ENCODE data around the gene SSUH2.

SSUH2 gene

DNA sequence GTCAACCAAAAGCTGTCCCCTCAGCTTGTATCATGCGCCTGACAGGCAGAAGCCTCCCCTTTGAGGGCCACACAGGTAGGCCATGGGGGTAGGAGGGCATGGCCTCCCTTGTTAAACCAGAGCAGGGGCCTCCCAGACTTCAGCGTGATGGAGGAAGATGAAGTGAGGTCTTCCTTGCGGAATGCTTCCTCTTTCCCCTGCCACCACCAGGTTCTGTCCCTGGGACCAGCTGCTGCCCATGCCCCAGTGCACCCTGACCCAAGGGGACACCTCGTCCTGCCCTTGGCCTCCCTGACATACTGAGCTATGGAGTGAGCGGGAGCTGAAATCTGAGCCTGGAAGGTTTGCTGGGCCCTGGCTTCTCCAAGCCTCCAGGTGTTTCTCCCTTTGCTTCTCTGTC lies 26.7 kb downstream of the SSUH2 start:
- H3K9me3 ChIP-seq (ENCODE audit: control insufficient read depth, low read length), result no peaks in the 10 kb centered on the region

DNA sequence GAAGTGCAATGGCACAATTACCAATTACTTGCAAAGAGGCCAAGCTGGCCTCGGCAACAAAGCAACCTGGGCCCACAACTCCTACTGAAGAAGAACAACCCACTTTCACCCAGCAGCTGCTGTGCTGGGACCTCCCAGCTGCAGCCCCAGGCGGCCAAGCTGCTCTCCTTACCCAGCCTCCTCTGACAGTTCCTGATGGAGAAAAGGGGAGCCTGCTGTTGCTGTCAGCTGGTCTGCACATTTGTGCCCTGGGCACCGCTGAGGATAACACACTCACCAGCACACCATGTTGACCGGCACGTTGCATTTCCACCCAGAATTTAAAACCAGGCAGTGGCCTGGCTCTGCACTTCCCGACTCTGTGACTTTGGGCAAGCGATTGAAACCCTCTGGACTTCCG lies 33.6 kb downstream of the SSUH2 start:
- Histone ChIP-seq H3K4me3 (ENCODE audit: low read length) (no peak overlapping the region), H3K4me1 (ENCODE audit: control insufficient read depth, insufficient read depth, low read length) (peaks cover 16% of the 10 kb centered on the region), H3K9ac (ENCODE audit: low read length) (no peak overlapping the region), H3K27me3 (ENCODE audit: control insufficient read depth, insufficient read depth, low read length) (no peaks in the 10 kb centered on the region), H3K36me3 (ENCODE audit: control insufficient read depth, insufficient read depth, low read length) (no peaks in the 10 kb centered on the region), H3K9me3 (ENCODE audit: control insufficient read depth, low read length) (no peaks in the 10 kb centered on the region)

More for the DNA sequence above, 26.7 kb downstream of the SSUH2 start:
- Histone ChIP-seq H3K4me3 (ENCODE audit: low read length) (no peak overlapping the region), H3K9ac (ENCODE audit: low read length) (no peak overlapping the region), H3K4me1 (ENCODE audit: control insufficient read depth, insufficient read depth, low read length) (peaks cover 10% of the 10 kb centered on the region), H3K27me3 (ENCODE audit: control insufficient read depth, insufficient read depth, low read length) (no peaks in the 10 kb centered on the region), H3K36me3 (ENCODE audit: control insufficient read depth, insufficient read depth, low read length) (no peaks in the 10 kb centered on the region)

DNA sequence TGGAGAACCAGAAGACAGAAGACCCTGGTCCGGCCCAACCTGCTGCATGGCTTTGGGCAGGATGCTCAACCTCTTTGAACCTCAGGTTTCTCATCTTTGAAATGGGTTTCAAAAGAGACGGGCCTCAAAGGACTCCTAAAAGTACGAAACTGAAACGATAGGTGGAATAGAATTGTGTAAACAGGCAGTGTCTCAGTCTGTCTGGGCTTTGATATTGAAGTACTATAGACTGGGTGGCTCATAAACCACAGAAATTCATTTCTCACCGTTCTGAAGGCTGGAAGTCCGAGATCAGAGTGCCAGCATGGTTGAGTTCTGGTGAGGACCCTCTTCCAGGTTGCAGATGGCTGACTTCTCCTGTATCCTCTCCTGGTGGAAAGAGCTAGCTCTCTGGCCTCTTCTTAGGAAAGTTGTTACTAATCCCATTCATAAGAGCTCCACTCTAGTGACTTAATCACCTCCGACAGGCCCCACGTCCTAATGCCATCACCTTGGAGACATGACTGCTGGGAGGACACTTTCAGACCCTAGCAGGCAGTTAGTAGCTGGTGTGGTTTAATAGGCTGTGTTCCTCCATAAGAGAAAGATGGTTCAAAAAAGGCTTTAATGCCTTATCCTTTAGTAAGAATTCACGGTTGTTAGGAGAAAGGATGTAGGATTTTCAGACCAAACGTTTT lies 35.7 kb downstream of the SSUH2 start:
- no peak overlapping the region for H3K9ac ChIP-seq (ENCODE audit: low read length)
- H3K4me1 ChIP-seq (ENCODE audit: control insufficient read depth, insufficient read depth, low read length), result peaks cover 16% of the 10 kb centered on the region
- H3K36me3 ChIP-seq (ENCODE audit: control insufficient read depth, insufficient read depth, low read length), result no peaks in the 10 kb centered on the region
- H3K4me3 ChIP-seq (ENCODE audit: low read length), result no peak overlapping the region
- no peaks in the 10 kb centered on the region for H3K9me3 ChIP-seq (ENCODE audit: control insufficient read depth, low read length)
- H3K27me3 ChIP-seq (ENCODE audit: control insufficient read depth, insufficient read depth, low read length), result no peaks in the 10 kb centered on the region

DNA sequence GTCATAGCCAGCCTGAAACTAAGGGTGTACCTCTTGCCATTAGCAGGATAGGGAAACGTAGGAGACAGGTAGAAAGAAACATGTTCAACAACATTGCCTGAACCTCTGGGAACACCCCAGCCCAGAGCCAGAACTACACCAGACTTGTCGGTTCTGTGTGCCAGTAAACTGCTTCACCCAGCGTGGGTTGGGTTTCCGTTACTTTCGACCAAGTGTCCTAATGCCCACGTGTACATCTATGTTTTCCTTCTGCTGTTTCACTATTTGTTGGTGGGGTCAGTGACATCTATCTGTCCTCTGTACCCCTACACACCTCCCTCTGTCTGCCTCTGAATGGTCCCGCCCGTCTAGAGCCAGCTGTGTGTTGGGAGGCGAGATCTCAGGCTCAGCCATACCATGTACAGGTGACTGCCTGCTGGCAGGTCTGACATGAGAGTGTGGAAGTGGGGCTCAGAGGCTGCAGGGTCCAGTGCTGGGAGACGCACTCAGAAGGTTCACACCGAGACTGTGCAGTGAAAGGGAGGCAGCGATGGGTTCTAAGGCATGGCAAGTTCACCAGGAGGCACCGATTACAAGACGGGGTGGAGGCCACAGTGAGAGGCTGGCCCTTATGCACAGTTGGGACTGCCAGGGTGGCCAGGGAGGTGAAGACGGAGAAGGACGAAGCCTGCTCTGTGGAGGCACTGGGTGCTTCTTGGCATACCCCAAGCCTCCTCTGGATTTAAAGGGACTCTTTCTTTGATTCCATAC lies 36.4 kb downstream of the SSUH2 start:
- H3K9ac ChIP-seq (ENCODE audit: low read length), result no peak overlapping the region
- H3K27me3 ChIP-seq (ENCODE audit: control insufficient read depth, insufficient read depth, low read length), result no peaks in the 10 kb centered on the region
- H3K4me1 ChIP-seq (ENCODE audit: control insufficient read depth, insufficient read depth, low read length), result peaks cover 18% of the 10 kb centered on the region
- H3K9me3 ChIP-seq (ENCODE audit: control insufficient read depth, low read length), result no peaks in the 10 kb centered on the region
- H3K36me3 ChIP-seq (ENCODE audit: control insufficient read depth, insufficient read depth, low read length), result no peaks in the 10 kb centered on the region
- no peak overlapping the region for H3K4me3 ChIP-seq (ENCODE audit: low read length)

DNA sequence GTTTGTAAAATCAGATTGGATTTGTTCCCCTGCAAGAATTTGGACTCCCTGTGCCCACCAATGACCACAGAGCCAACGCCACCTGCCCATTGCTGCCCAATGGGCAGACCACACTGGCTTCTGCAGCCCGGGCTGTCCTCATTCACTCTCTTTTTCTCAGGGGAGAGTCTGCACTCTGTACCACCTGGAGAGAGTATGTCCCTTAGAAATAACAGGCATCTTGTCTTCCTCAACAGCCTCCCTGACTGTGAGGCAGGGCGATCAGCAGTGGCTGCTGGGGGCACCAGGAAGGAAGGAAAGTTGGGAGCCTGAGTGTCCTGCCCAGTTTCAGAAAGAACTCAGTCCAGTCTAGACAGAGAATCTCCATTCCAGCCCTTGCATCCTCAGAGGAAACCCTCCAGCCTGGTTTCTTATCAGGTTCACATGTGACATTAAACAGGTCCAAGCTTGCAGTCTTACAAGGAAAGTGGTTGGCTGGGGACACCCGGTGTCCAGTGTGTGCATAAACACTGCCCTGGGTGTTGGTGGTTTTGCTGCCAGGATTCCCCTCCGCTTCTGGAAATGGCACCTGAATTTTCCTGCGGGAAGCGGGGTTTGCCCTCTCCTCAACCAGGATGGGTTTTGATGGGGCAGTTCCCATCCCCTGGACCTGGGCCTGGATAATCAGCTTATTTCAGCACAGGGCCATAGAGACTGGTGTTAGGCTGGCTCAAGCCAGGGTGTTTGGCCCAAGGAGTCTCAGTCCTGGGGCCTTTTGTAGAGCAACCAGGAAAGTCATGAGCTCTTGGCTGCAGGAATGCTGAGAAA lies 37.2 kb downstream of the SSUH2 start:
- H3K9me3 ChIP-seq (ENCODE audit: control insufficient read depth, low read length), result no peaks in the 10 kb centered on the region
- H3K4me1 ChIP-seq (ENCODE audit: control insufficient read depth, insufficient read depth, low read length), result peaks cover 19% of the 10 kb centered on the region
- no peaks in the 10 kb centered on the region for H3K27me3 ChIP-seq (ENCODE audit: control insufficient read depth, insufficient read depth, low read length)
- H3K4me3 ChIP-seq (ENCODE audit: low read length), result no peak overlapping the region
- no peaks in the 10 kb centered on the region for H3K36me3 ChIP-seq (ENCODE audit: control insufficient read depth, insufficient read depth, low read length)
- no peak overlapping the region for H3K9ac ChIP-seq (ENCODE audit: low read length)

DNA sequence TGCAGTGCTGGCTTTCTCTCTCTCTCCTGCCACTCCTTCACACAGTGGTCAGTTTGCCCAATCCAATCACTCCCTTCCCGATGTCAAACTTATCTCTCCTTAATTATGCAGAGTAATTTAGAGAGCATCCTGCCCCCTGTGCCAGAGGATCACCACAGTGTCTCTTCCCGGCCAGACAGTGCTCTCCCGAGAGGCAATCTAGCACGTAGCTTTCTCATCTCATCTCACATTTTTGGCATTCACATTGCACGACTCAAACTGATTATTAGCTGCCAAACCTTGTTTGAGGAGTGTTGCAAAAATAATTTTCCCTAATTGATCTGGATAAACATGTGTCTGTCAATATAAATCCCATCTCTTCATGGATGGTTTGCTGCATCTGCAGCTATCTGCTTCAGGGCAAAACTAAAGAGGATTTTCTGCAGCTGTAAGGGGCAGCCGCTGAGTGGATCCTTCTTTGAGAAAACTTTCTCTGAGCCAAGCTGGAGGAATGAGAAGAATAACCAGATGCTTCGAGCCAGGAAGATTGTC lies 37.8 kb downstream of the SSUH2 start:
- peaks cover 19% of the 10 kb centered on the region for H3K4me1 ChIP-seq (ENCODE audit: control insufficient read depth, insufficient read depth, low read length)
- H3K4me3 ChIP-seq (ENCODE audit: low read length), result no peak overlapping the region
- H3K9ac ChIP-seq (ENCODE audit: low read length), result no peak overlapping the region
- no peaks in the 10 kb centered on the region for H3K27me3 ChIP-seq (ENCODE audit: control insufficient read depth, insufficient read depth, low read length)
- no peaks in the 10 kb centered on the region for H3K9me3 ChIP-seq (ENCODE audit: control insufficient read depth, low read length)
- H3K36me3 ChIP-seq (ENCODE audit: control insufficient read depth, insufficient read depth, low read length), result no peaks in the 10 kb centered on the region

DNA sequence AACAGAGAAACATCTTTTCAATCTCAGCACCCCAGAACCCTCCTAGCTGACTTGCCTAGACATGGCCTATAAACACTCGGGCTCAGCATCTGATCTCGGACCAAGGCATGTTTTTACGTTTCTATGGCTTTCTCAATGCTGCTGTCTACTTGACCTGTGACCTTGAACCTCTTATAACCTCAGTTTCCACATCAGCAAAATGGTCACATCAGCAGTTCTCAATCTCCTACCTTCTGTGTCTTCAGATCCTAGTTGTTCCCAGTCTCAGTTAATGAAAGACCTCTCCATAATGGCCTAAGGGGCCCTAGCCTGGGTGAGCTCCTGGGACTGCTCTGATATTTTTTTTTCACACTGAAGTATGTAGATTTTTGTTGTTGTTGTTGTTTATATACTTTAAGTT lies 39.6 kb downstream of the SSUH2 start:
- H3K27me3 ChIP-seq (ENCODE audit: control insufficient read depth, insufficient read depth, low read length), result no peaks in the 10 kb centered on the region
- no peaks in the 10 kb centered on the region for H3K9me3 ChIP-seq (ENCODE audit: control insufficient read depth, low read length)

DNA sequence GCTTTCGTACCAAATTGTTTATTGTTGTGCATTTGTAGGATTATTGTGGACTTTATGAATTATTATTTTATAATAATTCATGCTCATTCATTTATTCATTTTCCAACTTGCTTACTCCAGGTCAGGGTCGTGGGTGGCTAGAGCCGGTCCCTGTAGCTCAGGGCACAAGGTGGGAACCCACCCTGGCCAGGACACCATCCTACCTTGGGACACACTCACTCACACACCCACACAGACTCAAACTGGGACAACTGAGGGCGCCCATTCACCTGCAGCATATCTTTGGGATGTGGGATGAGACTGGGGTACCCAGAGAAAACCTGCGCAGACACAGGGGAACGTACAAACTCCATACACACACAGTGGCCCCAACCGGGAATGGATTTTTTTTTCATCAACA lies 40.6 kb downstream of the SSUH2 start:
- H3K4me3 ChIP-seq (ENCODE audit: low read length), result no peak overlapping the region
- H3K9ac ChIP-seq (ENCODE audit: low read length), result no peak overlapping the region
- H3K4me1 ChIP-seq (ENCODE audit: control insufficient read depth, insufficient read depth, low read length), result peaks cover 13% of the 10 kb centered on the region
- H3K36me3 ChIP-seq (ENCODE audit: control insufficient read depth, insufficient read depth, low read length), result no peaks in the 10 kb centered on the region
- no peaks in the 10 kb centered on the region for H3K27me3 ChIP-seq (ENCODE audit: control insufficient read depth, insufficient read depth, low read length)
- H3K9me3 ChIP-seq (ENCODE audit: control insufficient read depth, low read length), result no peaks in the 10 kb centered on the region

More for the DNA sequence above, 39.6 kb downstream of the SSUH2 start:
- Histone ChIP-seq H3K36me3 (ENCODE audit: control insufficient read depth, insufficient read depth, low read length) (no peaks in the 10 kb centered on the region), H3K9ac (ENCODE audit: low read length) (no peak overlapping the region), H3K4me1 (ENCODE audit: control insufficient read depth, insufficient read depth, low read length) (peaks cover 13% of the 10 kb centered on the region), H3K4me3 (ENCODE audit: low read length) (no peak overlapping the region)

DNA sequence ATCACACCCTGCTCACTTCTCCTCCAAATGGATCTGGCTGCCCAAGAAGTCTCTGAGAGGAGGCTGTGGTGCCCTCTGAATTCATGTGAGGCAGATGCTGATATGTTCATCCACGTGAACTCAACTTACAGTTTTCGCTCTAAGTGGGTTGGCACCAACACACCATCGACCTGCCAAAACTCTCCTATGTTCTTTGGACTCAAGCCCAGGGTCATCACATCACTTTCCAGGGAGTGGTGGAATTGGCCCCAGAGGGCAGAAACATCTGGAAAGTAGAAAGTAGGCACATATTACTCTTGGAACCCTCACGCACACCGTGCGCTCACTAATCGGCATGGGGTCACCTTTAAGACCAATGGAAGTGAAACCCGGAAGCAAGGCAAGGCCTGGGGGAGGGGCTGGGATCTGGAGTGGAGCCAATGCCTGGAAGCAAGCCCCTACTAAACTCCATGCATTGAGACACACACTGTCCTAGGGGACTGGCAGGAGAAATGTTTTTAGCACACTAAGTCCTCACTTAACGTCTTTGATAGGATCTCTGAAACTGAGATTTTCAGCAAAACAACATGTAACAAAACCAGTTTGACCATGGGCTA lies 41.4 kb downstream of the SSUH2 start:
- peaks cover 13% of the 10 kb centered on the region for H3K4me1 ChIP-seq (ENCODE audit: control insufficient read depth, insufficient read depth, low read length)
- H3K36me3 ChIP-seq (ENCODE audit: control insufficient read depth, insufficient read depth, low read length), result no peaks in the 10 kb centered on the region
- no peak overlapping the region for H3K4me3 ChIP-seq (ENCODE audit: low read length)
- no peaks in the 10 kb centered on the region for H3K9me3 ChIP-seq (ENCODE audit: control insufficient read depth, low read length)
- H3K9ac ChIP-seq (ENCODE audit: low read length), result no peak overlapping the region
- no peaks in the 10 kb centered on the region for H3K27me3 ChIP-seq (ENCODE audit: control insufficient read depth, insufficient read depth, low read length)

DNA sequence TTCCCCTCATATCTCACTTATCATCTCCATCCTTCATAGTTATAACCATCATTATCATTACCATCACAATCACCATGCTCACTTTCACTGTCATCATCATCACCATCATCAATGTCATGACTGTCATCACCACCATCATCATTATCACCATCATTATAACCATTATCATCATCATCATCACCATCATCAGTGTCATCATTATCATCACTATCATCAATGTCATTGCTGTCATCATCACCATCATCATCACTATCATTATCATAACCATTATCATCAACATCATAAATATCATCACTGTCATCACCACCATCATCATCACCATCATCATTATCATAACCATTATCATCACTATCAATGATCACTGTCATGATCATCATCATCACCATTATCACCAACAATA lies 44.1 kb downstream of the SSUH2 start:
- H3K4me1 ChIP-seq (ENCODE audit: control insufficient read depth, insufficient read depth, low read length), result peaks cover 3% of the 10 kb centered on the region
- no peak overlapping the region for H3K9ac ChIP-seq (ENCODE audit: low read length)
- H3K9me3 ChIP-seq (ENCODE audit: control insufficient read depth, low read length), result no peaks in the 10 kb centered on the region
- H3K27me3 ChIP-seq (ENCODE audit: control insufficient read depth, insufficient read depth, low read length), result no peaks in the 10 kb centered on the region
- no peaks in the 10 kb centered on the region for H3K36me3 ChIP-seq (ENCODE audit: control insufficient read depth, insufficient read depth, low read length)
- no peak overlapping the region for H3K4me3 ChIP-seq (ENCODE audit: low read length)

DNA sequence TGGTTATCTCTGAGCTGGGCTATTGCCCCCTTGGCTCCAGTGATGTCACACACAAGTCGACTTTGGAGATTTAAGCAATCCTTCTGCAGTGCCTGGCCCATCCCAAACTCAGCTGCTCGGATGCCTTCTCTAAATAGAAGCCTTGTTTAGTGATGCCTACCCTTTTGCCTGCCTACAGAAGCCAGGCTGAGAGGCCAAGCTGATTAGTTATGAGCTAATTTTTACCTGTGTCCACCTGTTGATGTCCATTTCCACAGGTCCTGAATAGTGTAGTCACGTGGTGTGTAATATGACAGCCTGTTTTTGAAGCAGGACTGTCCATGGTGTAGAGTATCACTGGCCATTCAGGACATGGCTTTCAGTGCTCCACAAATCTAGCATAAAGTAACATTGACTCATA lies 45.5 kb downstream of the SSUH2 start:
- no peaks in the 10 kb centered on the region for H3K9me3 ChIP-seq (ENCODE audit: control insufficient read depth, low read length)
- H3K36me3 ChIP-seq (ENCODE audit: control insufficient read depth, insufficient read depth, low read length), result no peaks in the 10 kb centered on the region
- peaks cover 3% of the 10 kb centered on the region for H3K4me1 ChIP-seq (ENCODE audit: control insufficient read depth, insufficient read depth, low read length)
- no peak overlapping the region for H3K9ac ChIP-seq (ENCODE audit: low read length)
- no peak overlapping the region for H3K4me3 ChIP-seq (ENCODE audit: low read length)
- H3K27me3 ChIP-seq (ENCODE audit: control insufficient read depth, insufficient read depth, low read length), result no peaks in the 10 kb centered on the region

Measured in mucosa of stomach (tissue), 1 donor.